Measurements from ENCODE around the gene SLC9A9.

SLC9A9 gene

DNA sequence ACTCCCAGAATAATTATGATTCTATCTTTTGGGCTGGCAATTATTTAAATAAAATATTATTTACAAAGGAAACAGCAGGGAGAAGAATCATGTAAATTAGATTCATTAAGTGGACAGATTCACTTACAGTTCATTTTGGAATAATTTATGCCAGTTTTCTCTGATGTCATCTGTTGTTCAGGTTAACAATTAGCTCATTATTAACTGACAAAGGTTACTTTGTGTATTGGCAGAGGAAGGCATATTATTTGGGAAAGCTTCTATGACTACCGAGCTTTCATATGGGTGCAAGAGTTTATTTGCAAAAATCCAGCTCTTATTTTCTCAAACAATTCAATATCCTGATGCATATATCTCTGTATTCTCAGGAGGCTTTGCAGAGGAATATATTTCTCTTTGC lies 504.3 kb downstream of the SLC9A9 start:
- in situ Hi-C loops (cut with MboI; ENCODE audit: low sequenced_read_pairs): no loop called here

DNA sequence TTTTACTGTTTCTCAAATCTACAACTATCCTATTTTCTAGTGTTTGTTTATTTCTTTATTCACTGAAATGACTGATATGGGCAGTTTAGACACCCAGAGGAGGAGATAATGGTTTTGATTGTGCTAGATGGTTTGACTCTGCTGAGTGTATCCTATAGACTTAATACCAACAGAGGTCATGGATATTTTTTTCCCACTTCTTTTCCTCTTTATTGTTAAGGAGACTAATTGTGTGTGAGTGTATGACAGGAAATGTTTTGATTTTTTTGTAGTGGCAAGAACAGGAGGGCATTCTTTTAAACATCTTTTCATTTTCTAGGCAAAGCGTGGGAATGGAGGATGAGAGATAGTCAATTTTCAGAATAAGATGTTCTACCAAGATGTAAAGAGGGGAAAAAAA lies 505.2 kb downstream of the SLC9A9 start:
- in situ Hi-C loops (cut with MboI; ENCODE audit: low sequenced_read_pairs): no loop called here

DNA sequence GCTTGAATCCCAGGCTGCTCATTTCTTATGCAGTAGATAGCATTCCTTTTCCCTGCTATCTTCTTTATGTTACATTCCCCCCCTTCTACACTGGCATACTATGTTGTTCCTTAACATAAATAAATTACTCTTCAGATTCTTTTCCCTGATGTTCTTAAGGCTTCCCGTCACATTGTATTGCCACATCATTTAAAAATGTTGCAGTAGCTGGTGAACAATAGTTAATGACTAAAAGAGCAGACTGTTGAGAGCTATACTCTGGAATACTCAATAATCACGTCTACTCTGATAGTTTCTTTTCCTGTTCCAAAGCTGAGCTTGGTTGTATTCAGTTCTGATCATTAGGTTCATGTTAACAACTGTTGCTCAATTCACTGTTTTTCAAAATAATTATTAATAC lies 508.8 kb downstream of the SLC9A9 start:
- in situ Hi-C loops (cut with MboI; ENCODE audit: low sequenced_read_pairs): no loop called here

DNA sequence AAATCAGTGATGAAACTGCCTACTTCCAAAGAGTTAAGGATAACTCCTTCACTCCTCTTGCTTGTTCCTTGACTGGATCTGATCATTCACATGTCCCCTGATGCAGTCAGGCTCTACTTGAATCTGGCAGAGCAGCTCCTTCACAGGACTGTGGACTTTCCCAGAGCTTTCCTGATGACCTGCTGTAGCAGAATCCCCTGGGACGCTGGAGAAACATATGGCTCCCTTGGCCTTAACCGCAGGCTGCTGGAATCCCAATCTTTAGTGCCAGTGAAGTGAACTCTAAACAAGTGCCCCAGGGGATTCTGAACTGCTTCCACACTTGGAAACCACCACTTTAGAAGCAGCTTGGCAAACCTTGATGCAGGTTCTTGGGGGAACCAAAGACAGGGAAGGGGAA lies 510.9 kb downstream of the SLC9A9 start:
- in situ Hi-C loops (cut with MboI; ENCODE audit: low sequenced_read_pairs): no loop called here

DNA sequence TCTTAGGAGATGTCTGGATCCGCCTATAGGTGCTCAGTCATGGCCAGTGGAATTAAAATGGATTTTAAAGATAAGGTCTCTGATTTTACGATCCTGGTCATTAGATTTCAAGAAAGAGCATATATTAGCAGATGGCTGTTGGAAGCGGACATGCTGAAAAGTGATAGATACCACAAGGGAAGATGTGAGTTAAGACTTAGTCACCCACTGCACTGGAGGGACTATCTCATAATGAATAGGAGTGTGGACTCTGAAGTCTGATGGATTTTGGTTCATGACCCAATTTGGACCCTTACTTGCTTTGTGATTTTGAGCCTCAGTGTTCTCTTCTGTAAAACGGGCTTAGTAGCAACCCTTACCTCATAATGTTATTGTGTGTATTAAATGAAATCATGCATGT lies 514.0 kb downstream of the SLC9A9 start:
- in situ Hi-C loops (cut with MboI; ENCODE audit: low sequenced_read_pairs): no loop called here

DNA sequence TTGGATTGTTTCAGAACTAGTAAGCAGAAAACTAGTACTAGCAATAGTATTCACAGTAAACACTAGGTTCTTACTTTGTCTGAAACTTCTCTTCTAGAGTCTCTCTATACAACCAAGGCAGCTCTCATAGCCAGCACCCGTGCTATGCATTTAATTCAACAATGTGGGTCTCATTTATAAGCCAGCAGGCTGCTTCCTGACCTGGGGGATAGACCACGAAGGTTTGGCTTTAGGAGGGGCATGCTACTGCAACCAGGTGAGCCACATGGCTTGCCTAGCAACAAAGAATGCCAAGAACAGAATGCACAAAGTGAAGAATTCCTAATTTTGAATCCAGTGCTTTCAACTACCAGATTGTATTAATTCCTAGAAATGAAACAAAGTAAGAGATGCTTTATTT lies 514.9 kb downstream of the SLC9A9 start:
- in situ Hi-C loops (cut with MboI; ENCODE audit: low sequenced_read_pairs): no loop called here

DNA sequence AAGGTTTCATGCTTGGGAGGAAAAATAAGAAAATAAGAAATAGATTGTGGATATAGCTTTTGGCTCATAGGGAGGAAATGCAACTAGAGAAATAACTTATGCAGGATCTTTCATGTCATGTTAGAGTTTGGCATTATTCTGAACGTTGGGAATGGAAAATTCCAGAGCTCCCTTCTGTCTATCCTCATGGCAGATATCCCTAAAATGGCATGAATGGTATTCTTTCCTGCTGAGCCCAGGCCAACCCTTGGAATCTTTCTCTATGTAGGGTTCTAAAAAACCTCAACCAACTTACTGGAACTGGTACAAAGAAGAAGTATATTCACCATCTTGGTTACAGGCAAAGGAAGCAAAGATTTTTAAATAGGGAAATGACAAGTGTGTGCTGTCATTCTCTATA lies 516.2 kb downstream of the SLC9A9 start:
- in situ Hi-C loops (cut with MboI; ENCODE audit: low sequenced_read_pairs): no loop called here

DNA sequence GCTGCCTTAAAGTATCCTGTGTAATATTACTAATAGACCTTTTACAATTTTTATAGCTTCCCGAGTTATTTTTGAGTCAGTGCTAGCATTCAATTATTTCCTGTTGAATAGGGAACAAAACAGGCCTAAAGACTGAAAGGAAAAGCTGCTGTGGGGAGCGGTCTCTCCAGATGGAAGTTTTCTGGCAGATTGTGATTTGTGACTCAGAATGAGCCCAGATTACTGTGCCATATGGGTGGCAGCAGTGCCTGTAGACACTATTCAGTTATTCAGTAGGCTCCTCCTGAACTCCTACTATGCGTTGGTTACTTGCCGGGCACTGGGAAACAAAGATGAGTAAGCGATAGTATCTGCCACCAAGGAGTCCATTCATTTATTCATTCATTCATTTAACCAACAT lies 516.9 kb downstream of the SLC9A9 start:
- in situ Hi-C loops (cut with MboI; ENCODE audit: low sequenced_read_pairs): no loop called here

DNA sequence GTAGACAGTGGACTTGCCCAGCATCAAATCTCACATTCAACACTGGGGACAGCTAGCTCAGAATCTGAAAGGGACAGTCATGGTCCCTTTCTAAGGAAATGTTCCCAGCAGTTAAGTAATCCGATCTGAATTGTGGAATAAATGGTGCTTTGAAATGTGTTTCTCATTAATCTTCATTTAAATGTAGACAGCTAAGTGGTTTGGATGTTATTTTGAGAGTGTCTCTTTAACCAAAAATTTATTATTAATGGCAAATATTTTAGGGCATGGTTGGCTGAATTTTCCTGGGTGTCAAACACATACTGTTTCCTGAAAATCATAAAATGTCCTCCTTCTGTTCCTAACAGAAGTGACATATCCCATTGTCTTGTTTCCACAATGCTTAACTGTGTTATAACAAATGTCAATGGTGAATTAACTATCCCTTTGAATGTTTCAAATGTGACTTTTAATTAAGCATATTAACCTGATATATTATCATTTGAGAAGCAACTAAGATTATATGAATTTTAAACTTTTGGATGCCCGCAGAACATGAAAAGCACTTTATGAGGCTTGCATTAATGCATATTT lies 517.9 kb downstream of the SLC9A9 start:
- in situ Hi-C loops (cut with MboI; ENCODE audit: low sequenced_read_pairs): no loop called here

DNA sequence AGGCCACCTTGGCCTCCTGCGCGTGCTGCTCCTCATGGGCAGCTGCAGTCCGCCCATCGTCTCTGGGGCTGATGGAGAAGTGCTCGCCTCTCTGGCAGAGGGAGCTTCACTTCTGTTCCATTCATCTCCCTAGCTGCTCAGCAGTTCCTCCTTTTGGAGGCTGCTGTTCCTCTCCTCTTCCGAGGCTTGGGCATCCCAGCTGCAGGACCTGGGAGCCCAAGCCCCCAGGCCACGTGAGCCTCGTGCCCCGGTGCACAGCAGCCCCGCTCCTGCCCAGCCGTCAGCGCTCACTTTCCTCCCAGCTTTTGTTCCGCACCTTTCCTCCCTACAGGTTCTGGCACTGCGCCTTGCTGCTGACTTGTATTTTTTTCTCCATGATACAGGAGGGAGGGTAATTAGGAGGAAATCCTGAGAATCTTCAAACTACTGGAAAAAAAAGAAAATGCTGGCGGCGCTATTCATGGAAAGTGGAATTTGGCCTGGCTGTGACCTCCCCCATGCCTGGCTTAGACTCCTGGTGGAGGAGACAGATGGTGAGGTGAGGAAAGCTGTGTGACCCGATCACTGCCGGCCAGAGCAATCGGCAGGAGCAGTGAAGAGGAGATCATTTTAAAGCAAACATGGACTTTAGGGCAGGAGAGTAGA lies 518.6 kb downstream of the SLC9A9 start:
- in situ Hi-C loops (cut with MboI; ENCODE audit: low sequenced_read_pairs): no loop called here

DNA sequence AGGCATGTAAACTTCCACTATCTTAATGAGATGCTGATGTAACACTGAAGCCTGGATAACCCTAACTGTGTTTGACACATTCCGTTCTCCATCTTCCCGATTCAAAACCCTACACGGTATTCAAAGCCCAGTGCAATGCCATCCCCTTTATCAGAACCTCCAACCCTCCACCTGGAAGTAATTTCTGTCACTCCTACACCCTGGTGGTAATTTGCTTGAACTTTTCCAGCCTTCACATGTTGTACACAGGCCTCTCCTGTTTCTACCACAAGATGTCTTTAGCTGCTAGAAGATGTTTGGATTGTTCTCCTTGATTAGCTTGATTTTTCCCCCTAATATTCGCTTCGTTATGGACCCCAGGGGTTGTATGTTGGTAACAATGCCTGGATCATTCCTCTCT lies 519.8 kb downstream of the SLC9A9 start:
- in situ Hi-C loops (cut with MboI; ENCODE audit: low sequenced_read_pairs): no loop called here

DNA sequence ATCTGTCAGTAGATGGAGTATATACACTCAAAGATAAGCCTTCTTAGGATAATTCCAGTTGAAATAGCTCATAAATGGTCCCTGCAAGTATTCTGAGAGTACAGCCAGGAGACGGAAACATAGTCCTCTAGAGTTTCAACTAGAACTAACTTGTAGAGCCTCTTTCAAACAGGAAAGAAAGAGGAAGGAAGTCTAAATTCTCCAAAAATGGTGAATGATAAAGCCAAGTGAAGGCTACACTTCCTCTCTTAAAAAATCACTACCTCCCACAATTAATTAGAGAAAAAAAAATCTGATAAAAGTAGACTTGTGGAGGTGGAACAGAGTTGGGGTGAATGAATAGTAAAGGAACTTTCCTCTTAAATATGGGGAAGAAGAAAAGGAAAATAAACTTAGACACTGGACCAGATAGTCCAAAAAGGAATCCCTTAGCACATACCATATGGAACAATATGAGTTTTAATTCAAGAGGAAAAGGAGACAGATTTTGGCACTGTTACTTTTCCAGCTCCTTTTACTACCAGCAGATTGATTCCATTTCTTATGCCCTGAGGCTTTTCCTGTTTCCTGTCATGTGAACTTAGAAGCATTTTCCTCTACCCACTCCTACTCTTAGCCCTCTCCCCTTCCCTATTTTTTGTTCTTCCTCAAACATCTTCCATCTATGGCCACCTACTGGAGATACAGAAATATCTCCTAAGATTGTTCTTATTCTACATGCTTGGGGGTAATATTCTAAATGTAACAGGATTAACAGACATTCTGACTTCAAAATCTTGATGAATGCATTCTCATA lies 521.1 kb downstream of the SLC9A9 start:
- in situ Hi-C loops (cut with MboI; ENCODE audit: low sequenced_read_pairs): no loop called here

DNA sequence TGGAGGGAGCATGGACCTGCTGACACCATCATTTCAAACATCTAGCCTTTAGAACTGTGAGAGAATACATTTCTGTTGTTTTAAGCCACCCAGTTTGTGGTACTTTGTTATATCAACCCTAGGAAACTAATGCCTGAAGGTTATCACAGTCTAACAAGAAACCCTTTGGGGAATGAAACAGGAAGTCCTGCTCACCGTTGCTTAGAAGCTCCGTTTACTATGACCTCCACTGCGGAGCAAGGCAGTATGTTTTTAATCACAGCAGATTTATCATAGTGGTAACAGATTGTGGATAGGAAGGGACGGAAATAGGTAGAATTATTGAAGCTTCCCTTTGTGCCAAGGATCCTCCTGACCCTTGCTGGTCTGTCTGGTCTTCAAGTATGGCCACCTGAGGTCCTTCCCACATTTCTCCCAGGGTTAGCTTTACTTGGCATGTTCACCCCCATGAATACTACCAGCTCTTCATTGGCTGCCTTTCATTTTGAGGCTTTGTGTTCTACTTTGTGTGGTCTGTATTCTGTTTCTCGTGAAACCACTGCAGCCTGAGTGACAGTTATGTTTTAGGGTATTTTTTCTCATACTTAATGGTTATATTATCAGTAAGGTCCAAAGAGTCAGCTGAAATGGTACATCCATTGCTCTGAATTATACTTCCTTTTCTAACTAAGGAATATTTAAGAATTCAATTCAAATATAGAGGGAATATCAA lies 527.1 kb downstream of the SLC9A9 start:
- in situ Hi-C loops (cut with MboI; ENCODE audit: low sequenced_read_pairs): no loop called here

DNA sequence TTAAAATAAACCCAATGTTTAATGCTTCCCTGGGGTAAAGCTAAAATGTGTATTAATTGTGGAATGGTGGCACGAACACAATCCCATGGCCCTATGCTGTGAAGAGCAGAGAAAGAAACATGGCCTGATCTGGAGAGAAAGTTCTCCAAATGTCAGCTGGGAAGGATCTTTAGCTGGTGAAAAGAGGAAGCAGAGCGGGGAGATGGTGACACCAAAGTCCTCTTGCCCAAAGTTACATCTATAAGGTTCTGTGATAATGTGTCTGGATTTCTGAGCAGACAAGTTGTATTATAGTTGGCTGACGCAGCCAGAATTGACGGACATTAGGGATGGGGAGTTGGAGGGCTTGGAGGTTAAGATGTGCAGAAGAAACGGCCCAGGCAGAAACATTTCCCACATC lies 532.5 kb downstream of the SLC9A9 start:
- in situ Hi-C loops (cut with MboI; ENCODE audit: low sequenced_read_pairs): no loop called here

DNA sequence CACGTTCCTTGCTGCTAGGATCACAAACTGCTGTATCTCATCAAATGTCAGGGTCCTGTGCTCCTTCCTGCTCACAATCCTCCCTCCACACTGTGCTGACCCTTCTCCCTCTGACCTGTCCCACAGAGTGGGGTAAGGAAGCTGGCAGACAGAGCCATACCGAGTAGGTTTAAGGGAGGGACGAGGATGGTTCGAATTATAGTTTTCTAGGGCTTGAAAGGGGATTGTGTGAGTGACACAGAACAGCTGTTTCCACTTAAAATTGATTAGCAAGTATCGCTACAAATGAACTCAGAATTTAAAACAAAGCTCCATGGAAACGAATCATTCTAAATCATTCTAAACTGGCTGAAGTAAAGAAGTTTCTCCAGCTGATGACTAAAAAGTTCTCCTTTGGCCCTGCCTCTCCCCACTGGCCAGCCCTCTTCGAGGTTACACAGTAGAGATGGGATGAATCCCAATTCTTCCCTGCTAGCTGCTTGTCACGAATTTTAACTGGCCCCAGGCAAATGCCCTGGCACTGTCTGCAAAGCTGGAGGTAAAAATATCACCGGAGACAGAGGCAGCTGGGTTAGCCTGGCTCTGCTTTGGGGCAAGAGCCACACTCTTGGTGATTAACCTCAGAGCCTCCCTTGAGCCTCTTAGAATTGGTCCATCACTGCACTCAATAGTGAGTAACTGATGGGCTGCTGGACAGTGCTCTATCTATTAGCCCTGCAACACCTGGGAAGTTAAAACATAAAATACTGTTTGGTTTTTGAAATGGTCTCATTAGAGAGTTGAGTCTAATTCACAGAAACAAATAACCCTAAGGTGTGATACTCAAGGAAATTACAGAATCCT lies 533.8 kb downstream of the SLC9A9 start:
- in situ Hi-C loops (cut with MboI; ENCODE audit: low sequenced_read_pairs): no loop called here

DNA sequence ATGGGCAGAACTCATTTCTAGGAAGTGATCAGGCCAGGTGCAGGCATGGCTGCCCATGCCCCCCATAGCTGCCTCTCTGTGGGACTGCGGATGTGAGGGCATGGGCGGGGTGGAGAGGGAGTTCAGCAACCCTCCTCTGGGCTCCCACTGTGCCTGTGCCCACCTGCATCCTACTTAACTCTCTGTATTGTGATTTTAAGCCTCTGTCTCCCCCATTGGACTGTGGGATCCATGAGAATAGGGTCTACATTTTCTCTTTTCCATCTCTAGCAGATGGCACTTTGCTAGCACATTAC lies 534.4 kb downstream of the SLC9A9 start:
- in situ Hi-C loops (cut with MboI; ENCODE audit: low sequenced_read_pairs): no loop called here

DNA sequence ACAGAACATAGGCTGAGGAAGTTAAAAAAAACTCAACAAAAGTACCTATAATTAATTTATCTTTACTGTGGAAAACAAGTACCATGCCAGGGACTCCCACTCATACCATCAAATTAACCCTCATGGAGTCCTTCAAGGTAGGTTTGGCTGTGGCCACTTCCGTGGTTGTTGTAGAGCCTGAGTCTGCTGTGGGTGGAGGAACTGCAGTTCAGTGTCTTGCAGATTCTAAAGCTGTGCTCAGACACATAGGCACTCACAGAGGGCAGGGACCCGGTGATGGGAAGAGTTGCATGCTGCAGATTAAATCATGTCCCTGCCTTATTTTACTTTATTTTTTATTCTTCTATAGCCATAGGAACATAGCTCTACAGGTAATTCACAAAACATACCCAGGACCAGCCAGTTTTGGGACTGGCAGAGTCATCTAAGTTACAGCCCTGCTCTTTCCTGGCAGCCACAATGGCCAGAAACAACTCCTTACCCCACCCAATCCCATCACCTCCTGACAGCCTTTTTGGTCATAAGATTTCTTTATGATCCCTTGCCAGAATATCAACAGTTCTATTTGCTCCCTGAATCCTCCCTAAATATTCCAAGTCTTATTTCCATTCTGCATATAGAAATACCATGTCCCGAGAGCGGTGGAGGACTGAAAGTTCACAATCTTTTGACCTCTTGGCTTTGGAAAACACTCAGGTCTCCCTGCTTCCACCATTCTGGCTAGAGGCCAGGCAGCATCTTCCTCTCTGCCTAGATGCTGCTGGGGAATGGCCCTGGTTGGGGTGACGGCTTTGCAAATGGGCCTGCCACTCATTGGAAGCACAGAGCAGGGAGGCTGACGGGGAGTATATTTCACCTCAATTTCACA lies 535.0 kb downstream of the SLC9A9 start:
- in situ Hi-C loops (cut with MboI; ENCODE audit: low sequenced_read_pairs): no loop called here

DNA sequence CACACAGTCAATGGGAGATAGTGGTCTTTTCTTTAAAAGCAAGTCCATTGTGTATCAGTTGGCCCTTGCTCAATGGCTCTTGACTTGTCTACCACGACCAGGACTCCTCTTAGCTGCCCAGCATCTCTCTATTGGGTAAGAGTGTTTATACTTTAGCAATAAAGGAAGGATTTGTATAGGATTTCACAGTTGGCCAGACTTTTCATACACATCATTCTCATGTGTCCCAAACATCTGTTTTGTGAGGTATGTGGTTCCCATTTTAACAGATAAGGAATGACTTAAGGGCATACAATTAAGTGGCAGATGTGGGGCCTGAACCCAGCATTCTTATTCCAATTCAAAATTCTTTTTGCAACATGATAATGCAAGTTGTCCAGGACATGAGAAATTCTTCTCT lies 537.2 kb downstream of the SLC9A9 start:
- in situ Hi-C loops (cut with MboI; ENCODE audit: low sequenced_read_pairs): no loop called here

DNA sequence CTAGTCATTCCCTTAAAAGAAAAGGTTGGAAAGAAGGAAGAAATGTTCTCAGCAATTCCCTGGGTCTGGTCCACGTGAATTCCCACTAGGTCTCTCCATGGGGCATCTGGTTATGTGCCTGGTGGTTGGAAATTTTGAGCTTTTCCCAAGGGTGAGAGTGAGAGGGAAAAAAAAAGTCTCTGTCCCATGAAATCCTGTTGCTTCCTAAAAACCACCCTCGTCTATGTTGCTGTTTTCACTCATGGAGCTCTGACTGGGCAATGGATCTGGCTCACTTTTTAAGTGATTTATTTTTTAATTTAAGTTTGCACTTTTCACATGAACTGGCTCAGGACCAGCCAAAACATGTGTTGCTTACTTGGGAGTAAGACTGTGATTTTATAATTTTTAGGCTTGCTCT lies 538.6 kb downstream of the SLC9A9 start:
- in situ Hi-C loops (cut with MboI; ENCODE audit: low sequenced_read_pairs): no loop called here

DNA sequence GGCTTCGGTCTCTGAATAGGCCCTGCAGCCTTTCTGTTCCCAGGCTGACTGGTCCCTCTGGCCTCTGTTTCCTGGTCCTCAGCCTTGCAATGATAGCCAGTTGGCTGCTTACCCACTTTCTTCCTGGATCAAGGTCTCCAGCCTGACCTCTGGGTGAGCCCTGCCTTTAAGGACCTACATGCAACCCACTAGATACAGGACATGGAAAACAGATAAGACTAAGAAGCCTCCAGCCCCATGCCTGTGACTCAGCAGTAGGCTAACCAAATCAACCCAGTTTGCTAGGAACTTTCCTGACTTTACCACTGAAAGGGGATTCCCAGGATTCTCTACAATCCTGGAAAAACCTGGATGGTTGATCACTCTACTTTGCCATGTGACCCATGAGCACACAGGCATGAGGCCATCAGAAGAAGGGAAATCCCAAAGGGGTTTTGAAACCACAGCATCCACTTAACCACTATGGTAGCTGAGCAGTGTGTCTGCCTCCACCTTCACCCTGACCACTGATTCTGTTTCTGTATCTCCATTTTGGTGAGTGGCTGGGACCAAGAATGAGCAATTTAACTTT lies 540.6 kb downstream of the SLC9A9 start:
- in situ Hi-C loops (cut with MboI; ENCODE audit: low sequenced_read_pairs): no loop called here
